HepG2 (cell line): ENCODE results near the gene ZPR1. TPM values are rescaled to one million over a fixed set of nuclear protein-coding genes. Genes with fewer than 3 reads are reported as not detected.
A peak's percentile ranks its signal among the peaks of the same experiment; 100 is the strongest.

Experiments
- AHR ChIP-seq: IDR thresholded peaks from 2 replicates; pipeline ENCODE4 v1.6.1; 2018; ENCODE audit warnings: missing genetic modification reagents, missing compliant biosample characterization
- ATRX ChIP-seq: sonication (generic); formaldehyde crosslinking; IDR thresholded peaks from 2 replicates; pipeline ENCODE4 v1.4.0; 2020; ENCODE audit warnings: missing genetic modification reagents, borderline replicate concordance
- DRAP1 ChIP-seq: IDR thresholded peaks from 2 replicates; pipeline ENCODE4 v1.6.1; 2016; ENCODE audit warnings: missing genetic modification reagents, missing compliant biosample characterization
- FOXM1 ChIP-seq: sonication (generic); formaldehyde crosslinking; IDR thresholded peaks from 2 replicates; pipeline ENCODE4 v1.5.0; 2020; ENCODE audit warnings: missing genetic modification reagents
- HNRNPL ChIP-seq: fragments of 200-400 bp; formaldehyde crosslinking; IDR thresholded peaks from 2 replicates; pipeline ENCODE4 v1.6.1; 2017; ENCODE audit warnings: mild to moderate bottlenecking, low read depth, low read length
- HOXD1 ChIP-seq: sonication (generic); formaldehyde crosslinking; IDR thresholded peaks from 2 replicates; pipeline ENCODE4 v1.5.0; 2020; ENCODE audit warnings: missing genetic modification reagents
- KDM1A ChIP-seq: IDR thresholded peaks from 2 replicates; pipeline ENCODE4 v1.6.1; 2016; ENCODE audit warnings: missing compliant biosample characterization
- KDM4B ChIP-seq: sonication (generic); formaldehyde crosslinking; IDR thresholded peaks from 2 replicates; pipeline ENCODE4 v1.4.0; 2020; ENCODE audit warnings: missing genetic modification reagents
- MZF1 ChIP-seq: sonication (generic); formaldehyde crosslinking; IDR thresholded peaks from 2 replicates; pipeline ENCODE4 v1.8.1; 2023; ENCODE audit warnings: mild to moderate bottlenecking, missing genetic modification reagents, borderline replicate concordance
- PAWR ChIP-seq: sonication (generic); formaldehyde crosslinking; IDR thresholded peaks from 2 replicates; pipeline ENCODE4 v1.4.0; 2020; ENCODE audit warnings: missing genetic modification reagents, mild to moderate bottlenecking, borderline replicate concordance
- PPARG ChIP-seq: conservative IDR thresholded peaks from 2 replicates; pipeline ENCODE4 v1.6.1; 2016; ENCODE audit warnings: missing biosample characterization, missing genetic modification reagents
- RBM22 ChIP-seq: fragments of 200-400 bp; formaldehyde crosslinking; optimal IDR thresholded peaks from 2 replicates; pipeline ENCODE3; 2017; ENCODE audit warnings: mild to moderate bottlenecking, low read length, moderate library complexity
- YEATS4 ChIP-seq: sonication (generic); formaldehyde crosslinking; IDR thresholded peaks from 2 replicates; pipeline ENCODE4 v1.4.0; 2020; ENCODE audit warnings: missing genetic modification reagents, borderline replicate concordance
- ZBTB46 ChIP-seq: sonication (generic); formaldehyde crosslinking; IDR thresholded peaks from 2 replicates; pipeline ENCODE4 v1.4.0; 2020; ENCODE audit warnings: mild to moderate bottlenecking, missing genetic modification reagents, borderline replicate concordance
- ZFP1 ChIP-seq: IDR thresholded peaks from 2 replicates; pipeline ENCODE4 v1.6.1; 2016
- ZMYM2 ChIP-seq: sonication (generic); formaldehyde crosslinking; IDR thresholded peaks from 2 replicates; pipeline ENCODE4 v1.8.0; 2022; ENCODE audit warnings: mild to moderate bottlenecking, missing genetic modification reagents
- ZNF550 ChIP-seq: sonication (generic); formaldehyde crosslinking; IDR thresholded peaks from 2 replicates; pipeline ENCODE4 v1.4.0; 2020; ENCODE audit warnings: mild to moderate bottlenecking, missing genetic modification reagents, borderline replicate concordance
- ZSCAN12 ChIP-seq: sonication (generic); formaldehyde crosslinking; IDR thresholded peaks from 2 replicates; pipeline ENCODE4 v1.9.0; 2021; ENCODE audit warnings: mild to moderate bottlenecking, missing genetic modification reagents
- polyA plus RNA-seq, 8 experiments: library from polyadenylated mRNA; depleted of rRNA in 3 of 8; stranded (reverse) in 7 of 8; unstranded in 1 of 8; fragments of >200 nt; fragmentation: Illumina TruSeq in 4 of 8; extraction: Trizol in 4 of 8; gene quantifications; 2 replicates each; pipeline versions ENCODE4 v1.2.1 to v1.2.3, GENCODE V29; 2011 to 2016; ENCODE audit warnings: low read depth in 4 of 8, missing spikeins in 1 of 8, mixed read lengths in 1 of 8; ENCODE audit not compliant: insufficient read depth in 1 of 8
- total RNA-seq, 5 experiments: library from RNA; depleted of rRNA; stranded (reverse); fragments of >200 nt; fragmentation: Illumina TruSeq; extraction: Trizol; gene quantifications; 2 replicates each; pipeline ENCODE4 v1.2.3, GENCODE V29; 2016; ENCODE audit warnings: low read depth in 1 of 5
- TF ChIP-seq, protein P1 (sequence below): sonication (generic); formaldehyde crosslinking; IDR thresholded peaks from 2 replicates; pipeline ENCODE4 v1.4.0; 2020; ENCODE audit warnings: missing genetic modification reagents
- TF ChIP-seq, protein P2 (sequence below): IDR thresholded peaks from 2 replicates; pipeline ENCODE4 v1.6.1; 2016; ENCODE audit warnings: missing compliant biosample characterization, missing genetic modification reagents, borderline replicate concordance

ZPR1 gene
- total and polyA plus RNA-seq, 2 of the 13 experiments (the other 11 are each of a cell fraction or from before 2014, with no cell fraction given) = 40.0 to 79.3 TPM

GRCh38 chr11:116829525-116830183, 41.8 kb upstream of the ZPR1 start, which contains the start of gene APOC3 (continued):
- TF ChIP-seq, protein P1, sequence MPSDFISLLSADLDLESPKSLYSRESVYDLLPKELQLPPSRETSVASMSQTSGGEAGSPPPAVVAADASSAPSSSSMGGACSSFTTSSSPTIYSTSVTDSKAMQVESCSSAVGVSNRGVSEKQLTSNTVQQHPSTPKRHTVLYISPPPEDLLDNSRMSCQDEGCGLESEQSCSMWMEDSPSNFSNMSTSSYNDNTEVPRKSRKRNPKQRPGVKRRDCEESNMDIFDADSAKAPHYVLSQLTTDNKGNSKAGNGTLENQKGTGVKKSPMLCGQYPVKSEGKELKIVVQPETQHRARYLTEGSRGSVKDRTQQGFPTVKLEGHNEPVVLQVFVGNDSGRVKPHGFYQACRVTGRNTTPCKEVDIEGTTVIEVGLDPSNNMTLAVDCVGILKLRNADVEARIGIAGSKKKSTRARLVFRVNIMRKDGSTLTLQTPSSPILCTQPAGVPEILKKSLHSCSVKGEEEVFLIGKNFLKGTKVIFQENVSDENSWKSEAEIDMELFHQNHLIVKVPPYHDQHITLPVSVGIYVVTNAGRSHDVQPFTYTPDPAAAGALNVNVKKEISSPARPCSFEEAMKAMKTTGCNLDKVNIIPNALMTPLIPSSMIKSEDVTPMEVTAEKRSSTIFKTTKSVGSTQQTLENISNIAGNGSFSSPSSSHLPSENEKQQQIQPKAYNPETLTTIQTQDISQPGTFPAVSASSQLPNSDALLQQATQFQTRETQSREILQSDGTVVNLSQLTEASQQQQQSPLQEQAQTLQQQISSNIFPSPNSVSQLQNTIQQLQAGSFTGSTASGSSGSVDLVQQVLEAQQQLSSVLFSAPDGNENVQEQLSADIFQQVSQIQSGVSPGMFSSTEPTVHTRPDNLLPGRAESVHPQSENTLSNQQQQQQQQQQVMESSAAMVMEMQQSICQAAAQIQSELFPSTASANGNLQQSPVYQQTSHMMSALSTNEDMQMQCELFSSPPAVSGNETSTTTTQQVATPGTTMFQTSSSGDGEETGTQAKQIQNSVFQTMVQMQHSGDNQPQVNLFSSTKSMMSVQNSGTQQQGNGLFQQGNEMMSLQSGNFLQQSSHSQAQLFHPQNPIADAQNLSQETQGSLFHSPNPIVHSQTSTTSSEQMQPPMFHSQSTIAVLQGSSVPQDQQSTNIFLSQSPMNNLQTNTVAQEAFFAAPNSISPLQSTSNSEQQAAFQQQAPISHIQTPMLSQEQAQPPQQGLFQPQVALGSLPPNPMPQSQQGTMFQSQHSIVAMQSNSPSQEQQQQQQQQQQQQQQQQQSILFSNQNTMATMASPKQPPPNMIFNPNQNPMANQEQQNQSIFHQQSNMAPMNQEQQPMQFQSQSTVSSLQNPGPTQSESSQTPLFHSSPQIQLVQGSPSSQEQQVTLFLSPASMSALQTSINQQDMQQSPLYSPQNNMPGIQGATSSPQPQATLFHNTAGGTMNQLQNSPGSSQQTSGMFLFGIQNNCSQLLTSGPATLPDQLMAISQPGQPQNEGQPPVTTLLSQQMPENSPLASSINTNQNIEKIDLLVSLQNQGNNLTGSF (CRISPR knock-in tag) = no peak
- no peak for TF ChIP-seq RBM22
- TF ChIP-seq PAWR (CRISPR knock-in tag) = no peak
- TF ChIP-seq ZBTB46 (CRISPR knock-in tag) = no peak
- no peak for TF ChIP-seq ZNF550 (CRISPR knock-in tag)
- no peak; the same call in 1 of the 2 replicates for TF ChIP-seq PPARG (CRISPR knock-in tag)
- TF ChIP-seq KDM1A (CRISPR knock-in tag) = no peak; the same call in 1 of the 2 replicates
- TF ChIP-seq MZF1 = no peak
- TF ChIP-seq FOXM1 (CRISPR knock-in tag) = no peak
- no peak for TF ChIP-seq AHR (CRISPR knock-in tag)
- no peak for TF ChIP-seq ZSCAN12 (CRISPR knock-in tag)
- no peak for TF ChIP-seq ZMYM2 (CRISPR knock-in tag)
- TF ChIP-seq DRAP1 (CRISPR knock-in tag) = peak; percentile 96
- 0 out of 2 replicates have a peak, but pooled peaks have one; percentile 33 for TF ChIP-seq YEATS4
- TF ChIP-seq, protein P2, sequence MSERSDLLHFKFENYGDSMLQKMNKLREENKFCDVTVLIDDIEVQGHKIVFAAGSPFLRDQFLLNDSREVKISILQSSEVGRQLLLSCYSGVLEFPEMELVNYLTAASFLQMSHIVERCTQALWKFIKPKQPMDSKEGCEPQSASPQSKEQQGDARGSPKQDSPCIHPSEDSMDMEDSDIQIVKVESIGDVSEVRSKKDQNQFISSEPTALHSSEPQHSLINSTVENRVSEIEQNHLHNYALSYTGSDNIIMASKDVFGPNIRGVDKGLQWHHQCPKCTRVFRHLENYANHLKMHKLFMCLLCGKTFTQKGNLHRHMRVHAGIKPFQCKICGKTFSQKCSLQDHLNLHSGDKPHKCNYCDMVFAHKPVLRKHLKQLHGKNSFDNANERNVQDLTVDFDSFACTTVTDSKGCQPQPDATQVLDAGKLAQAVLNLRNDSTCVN (CRISPR knock-in tag) = no peak
- no peak for TF ChIP-seq ATRX (CRISPR knock-in tag)
- TF ChIP-seq KDM4B = no peak
- peak; percentile 86; the same call in 1 of the 2 replicates for TF ChIP-seq HNRNPL
- TF ChIP-seq ZFP1 = 0 out of 2 replicates have a peak, but pooled peaks have one; percentile 13
- TF ChIP-seq HOXD1 (CRISPR knock-in tag) = no peak
